IPS-15b (cell line): Measurements from ENCODE around the gene LYZL1.
"Not testable (repeated sequence)": the region's sequence is repeated elsewhere in the genome, so short reads cannot be mapped to it uniquely, and the experiment has no call there.

Experiments
- H3K27me3 ChIP-seq: one replicate; pipeline ENCODE4 v1.6.1; 2013; ENCODE audit warnings: low read length; ENCODE audit not compliant: control insufficient read depth, insufficient read depth
- H3K36me3 ChIP-seq: one replicate; pipeline ENCODE4 v1.6.1; 2013; ENCODE audit warnings: low read length; ENCODE audit not compliant: control insufficient read depth, insufficient read depth
- H3K4me1 ChIP-seq: one replicate; pipeline ENCODE4 v1.6.1; 2013; ENCODE audit warnings: mild to moderate bottlenecking, low read length; ENCODE audit not compliant: control insufficient read depth, insufficient read depth
- H3K4me3 ChIP-seq: one replicate; pipeline ENCODE4 v1.5.1; 2013; ENCODE audit warnings: low read depth, low read length
- H3K9ac ChIP-seq: one replicate; pipeline ENCODE4 v1.6.1; 2013; ENCODE audit warnings: low read depth, mild to moderate bottlenecking, low read length
- H3K9me3 ChIP-seq: one replicate; pipeline ENCODE4 v1.6.1; 2013; ENCODE audit warnings: mild to moderate bottlenecking, low read length; ENCODE audit not compliant: control insufficient read depth, insufficient read depth

The LYZL1 gene

GRCh38 chr10:29344073-29344820, 55.4 kb downstream of the LYZL1 start:
- H3K4me3 ChIP-seq: no peak overlapping the region
- no peaks in the 10 kb centered on the region for H3K9me3 ChIP-seq
- no peaks in the 10 kb centered on the region for H3K27me3 ChIP-seq
- no peaks in the 10 kb centered on the region for H3K36me3 ChIP-seq
- H3K9ac ChIP-seq: no peak overlapping the region
- peaks cover 10% of the 10 kb centered on the region for H3K4me1 ChIP-seq

- peaks cover 10% of the 10 kb centered on the region for H3K4me1 ChIP-seq
- no peaks in the 10 kb centered on the region for H3K9me3 ChIP-seq
- no peak overlapping the region for H3K9ac ChIP-seq
- H3K4me3 ChIP-seq: no peak overlapping the region
- H3K36me3 ChIP-seq: no peaks in the 10 kb centered on the region
- no peaks in the 10 kb centered on the region for H3K27me3 ChIP-seq
Observed at GRCh38 chr10:29345144-29345909, 56.5 kb downstream of the LYZL1 start.

- H3K4me3 ChIP-seq: no peak overlapping the region
- no peak overlapping the region for H3K9ac ChIP-seq
- no peaks in the 10 kb centered on the region for H3K9me3 ChIP-seq
- H3K4me1 ChIP-seq: peaks cover 10% of the 10 kb centered on the region
- no peaks in the 10 kb centered on the region for H3K36me3 ChIP-seq
- H3K27me3 ChIP-seq: no peaks in the 10 kb centered on the region
Observed at GRCh38 chr10:29345910-29346209, 57.0 kb downstream of the LYZL1 start.

- Histone ChIP-seq H3K4me1 (peaks cover 10% of the 10 kb centered on the region), H3K27me3 (no peaks in the 10 kb centered on the region), H3K4me3 (no peak overlapping the region), H3K36me3 (no peaks in the 10 kb centered on the region), H3K9ac (no peak overlapping the region), H3K9me3 (no peaks in the 10 kb centered on the region)
Observed at GRCh38 chr10:29346296-29347001, 57.6 kb downstream of the LYZL1 start.

- Histone ChIP-seq H3K36me3 (no peaks in the 10 kb centered on the region), H3K9ac (no peak overlapping the region), H3K4me1 (peaks cover 10% of the 10 kb centered on the region), H3K9me3 (no peaks in the 10 kb centered on the region), H3K4me3 (no peak overlapping the region), H3K27me3 (no peaks in the 10 kb centered on the region)
Observed at GRCh38 chr10:29348836-29349235, 60.0 kb downstream of the LYZL1 start.

- Histone ChIP-seq H3K4me3 (no peak overlapping the region), H3K36me3 (no peaks in the 10 kb centered on the region), H3K4me1 (no peaks in the 10 kb centered on the region), H3K9ac (no peak overlapping the region), H3K27me3 (no peaks in the 10 kb centered on the region), H3K9me3 (no peaks in the 10 kb centered on the region)
Observed at GRCh38 chr10:29353305-29353704, 64.4 kb downstream of the LYZL1 start.

- H3K9ac ChIP-seq: no peak overlapping the region
- H3K36me3 ChIP-seq: no peaks in the 10 kb centered on the region
- H3K27me3 ChIP-seq: no peaks in the 10 kb centered on the region
- no peaks in the 10 kb centered on the region for H3K9me3 ChIP-seq
- H3K4me1 ChIP-seq: no peaks in the 10 kb centered on the region
- no peak overlapping the region for H3K4me3 ChIP-seq
Observed at GRCh38 chr10:29353887-29354561, 65.2 kb downstream of the LYZL1 start.

- H3K9ac ChIP-seq: no peak overlapping the region
- no peak overlapping the region for H3K4me3 ChIP-seq
- no peaks in the 10 kb centered on the region for H3K36me3 ChIP-seq
- H3K27me3 ChIP-seq: no peaks in the 10 kb centered on the region
- H3K9me3 ChIP-seq: no peaks in the 10 kb centered on the region
- H3K4me1 ChIP-seq: no peaks in the 10 kb centered on the region
Observed at GRCh38 chr10:29355411-29355991, 66.6 kb downstream of the LYZL1 start.

- no peaks in the 10 kb centered on the region for H3K4me1 ChIP-seq
- H3K9ac ChIP-seq: no peak overlapping the region
- H3K9me3 ChIP-seq: no peaks in the 10 kb centered on the region
- no peaks in the 10 kb centered on the region for H3K27me3 ChIP-seq
- no peaks in the 10 kb centered on the region for H3K36me3 ChIP-seq
- no peak overlapping the region for H3K4me3 ChIP-seq
Observed at GRCh38 chr10:29356931-29357330, 68.1 kb downstream of the LYZL1 start.

- no peaks in the 10 kb centered on the region for H3K9me3 ChIP-seq
- no peak overlapping the region for H3K9ac ChIP-seq
- H3K27me3 ChIP-seq: no peaks in the 10 kb centered on the region
- H3K4me1 ChIP-seq: no peaks in the 10 kb centered on the region
- no peak overlapping the region for H3K4me3 ChIP-seq
- no peaks in the 10 kb centered on the region for H3K36me3 ChIP-seq
Observed at GRCh38 chr10:29358010-29358616, 69.2 kb downstream of the LYZL1 start.

GRCh38 chr10:29360215-29360853, 71.5 kb downstream of the LYZL1 start:
- H3K36me3 ChIP-seq, H3K27me3 ChIP-seq, H3K4me3 ChIP-seq, H3K9ac ChIP-seq, H3K9me3 ChIP-seq, H3K4me1 ChIP-seq: not testable (repeated sequence)
